Neuronal stem cell (in vitro differentiated cells): ENCODE results near the gene ADD3.

ENCODE experiments used
- DNase-seq: peaks from one replicate; pipeline ENCODE4 v3.0.0-alpha.2; 2013; ENCODE audit warnings: low spot score
- H2AFZ ChIP-seq: one replicate; pipeline ENCODE4 v1.6.1; 2013; ENCODE audit warnings: mild to moderate bottlenecking, low read length, inconsistent platforms
- H2AK5ac ChIP-seq: 2 replicates; pipeline ENCODE4 v1.6.1; 2013; ENCODE audit warnings: low read depth, mild to moderate bottlenecking, inconsistent platforms, low read length, moderate library complexity, mixed read lengths
- H2BK120ac ChIP-seq: 2 replicates; pipeline ENCODE4 v1.6.1; 2013; ENCODE audit warnings: low read depth, mild to moderate bottlenecking, inconsistent platforms, low read length, moderate library complexity, mixed read lengths
- H2BK12ac ChIP-seq: one replicate; pipeline ENCODE4 v1.6.1; 2013; ENCODE audit warnings: low read length, inconsistent platforms
- H2BK15ac ChIP-seq: 2 replicates; pipeline ENCODE4 v1.6.1; 2013; ENCODE audit warnings: mild to moderate bottlenecking, low read length, inconsistent platforms, mixed read lengths
- H2BK5ac ChIP-seq: one replicate; pipeline ENCODE4 v1.6.1; 2013; ENCODE audit warnings: inconsistent platforms, mild to moderate bottlenecking, low read length, moderate library complexity
- H3K14ac ChIP-seq: one replicate; pipeline ENCODE4 v1.6.1; 2013; ENCODE audit warnings: low read length, inconsistent platforms
- H3K18ac ChIP-seq: 2 replicates; pipeline ENCODE4 v1.6.1; 2013; ENCODE audit warnings: low read length, inconsistent platforms
- H3K23ac ChIP-seq: 2 replicates; pipeline ENCODE4 v1.6.1; 2013; ENCODE audit warnings: low read depth, mild to moderate bottlenecking, mixed read lengths, low read length, inconsistent platforms; ENCODE audit not compliant: poor library complexity
- H3K27ac ChIP-seq: replicated peaks from 3 replicates; pipeline ENCODE4 v1.5.1; 2013; ENCODE audit warnings: low read length, inconsistent platforms
- H3K27me3 ChIP-seq, 3 experiments: 2 replicates each; pipeline ENCODE4 v1.6.1; 2013; ENCODE audit warnings: low read length in 3 of 3, mild to moderate bottlenecking in 2 of 3, inconsistent platforms in 1 of 3, low read depth in 1 of 3, mixed read lengths in 1 of 3, moderate library complexity in 1 of 3; ENCODE audit not compliant: control insufficient read depth in 3 of 3, insufficient read depth in 3 of 3
- H3K36me3 ChIP-seq, 2 donors: replicated peaks in 1 of 2; 2 replicates each; pipeline ENCODE4 v1.6.1; 2013; ENCODE audit warnings: low read length in 2 of 2; ENCODE audit not compliant: control insufficient read depth in 2 of 2, insufficient read depth in 2 of 2
- H3K4ac ChIP-seq: 2 replicates; pipeline ENCODE4 v1.6.1; 2013; ENCODE audit warnings: inconsistent platforms, mild to moderate bottlenecking, low read length, moderate library complexity
- H3K4me1 ChIP-seq, 2 donors: 1 replicate in 1 of 2; 2 replicates in 1 of 2; pipeline ENCODE4 v1.6.1; 2013; ENCODE audit warnings: low read length in 2 of 2, low read depth in 1 of 2; ENCODE audit not compliant: control insufficient read depth in 2 of 2, insufficient read depth in 1 of 2
- H3K4me2 ChIP-seq: one replicate; pipeline ENCODE4 v1.6.1; 2013; ENCODE audit warnings: mild to moderate bottlenecking, low read length, inconsistent platforms; ENCODE audit not compliant: insufficient read depth, poor library complexity, severe bottlenecking
- H3K4me3 ChIP-seq, 2 donors: 2 replicates each; pipeline ENCODE4 v1.5.1; 2013; ENCODE audit warnings: low read length in 2 of 2, mild to moderate bottlenecking in 2 of 2, inconsistent platforms in 1 of 2, moderate library complexity in 1 of 2
- H3K79me1 ChIP-seq: one replicate; pipeline ENCODE4 v1.6.1; 2013; ENCODE audit warnings: low read depth, mild to moderate bottlenecking, inconsistent platforms, low read length, moderate library complexity
- H3K9ac ChIP-seq: one replicate; pipeline ENCODE4 v1.6.1; 2013; ENCODE audit warnings: mild to moderate bottlenecking, low read depth, low read length, inconsistent platforms; ENCODE audit not compliant: poor library complexity
- H3K9me3 ChIP-seq, 2 donors: replicated peaks in 1 of 2; 2 replicates each; pipeline versions ENCODE3 to v1.6.1; 2013; ENCODE audit warnings: low read length in 2 of 2, mild to moderate bottlenecking in 2 of 2, inconsistent platforms in 1 of 2, low read depth in 1 of 2, mixed read lengths in 1 of 2, moderate library complexity in 1 of 2; ENCODE audit not compliant: control insufficient read depth in 2 of 2, insufficient read depth in 1 of 2
- H4K8ac ChIP-seq: one replicate; pipeline ENCODE4 v1.6.1; 2013; ENCODE audit warnings: low read depth, mild to moderate bottlenecking, inconsistent platforms, low read length, moderate library complexity
- H4K91ac ChIP-seq: one replicate; pipeline ENCODE4 v1.6.1; 2013; ENCODE audit warnings: low read length, low read depth, mild to moderate bottlenecking, inconsistent platforms; ENCODE audit not compliant: poor library complexity
- WGBS, 2 donors: extraction: QIAGEN DNeasy Blood & Tissue Kit; methylation state at CpG; one replicate each; pipeline ENCODE4 v1.1.7; 2013; ENCODE audit warnings: missing lambda C conversion rate in 2 of 2, mixed read lengths in 1 of 2; ENCODE audit not compliant: insufficient read length in 2 of 2, insufficient replicate concordance in 1 of 2; ENCODE audit errors: extremely low coverage in 2 of 2; 5-methylcytosine and 5-hydroxymethylcytosine counted together

ADD3 gene

DNA sequence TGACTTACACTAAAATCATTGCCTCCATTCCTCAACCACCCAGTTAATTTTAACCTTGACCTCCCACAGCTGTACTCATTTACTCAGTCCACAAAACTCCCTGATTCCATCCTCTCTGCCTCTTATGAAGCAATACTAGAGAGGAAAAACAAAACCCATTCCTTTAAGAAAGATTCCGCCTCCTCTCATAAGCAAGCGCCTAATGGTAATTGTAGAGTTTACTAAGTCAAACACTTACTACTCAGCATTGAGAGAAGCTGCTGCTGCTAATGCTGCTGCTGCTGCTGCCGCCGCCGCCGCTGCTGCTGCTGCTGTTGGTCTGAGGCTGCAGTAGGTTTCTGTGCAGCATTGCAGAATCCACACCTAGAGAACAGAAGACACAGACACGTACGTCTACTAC is 2.1 kb upstream of the ADD3 start:
- Histone ChIP-seq H2BK15ac (no peak overlapping the region), H2BK5ac (no peak overlapping the region), H3K4me2 (peak overlapping the region; percentile 36), H4K8ac (no peak overlapping the region), H3K27me3 (peaks cover 0 to 4% (median 0%) of the 10 kb centered on the region in 3 experiments), H3K36me3 (no peaks in the 10 kb centered on the region), H3K4ac (no peak overlapping the region), H2BK120ac (no peak overlapping the region), H3K4me3 (peak overlapping the region in 1 of 2 donors; percentile 71), H3K4me1 (peaks cover 15 to 21% of the 10 kb centered on the region in 2 donors), H3K18ac (no peak overlapping the region), H3K79me1 (no peaks in the 10 kb centered on the region), H2BK12ac (no peak overlapping the region), H3K9me3 (no peaks in the 10 kb centered on the region), H3K27ac (no peak overlapping the region), H3K14ac (no peak overlapping the region), H2AFZ (peak overlapping the region; percentile 98), H4K91ac (no peak overlapping the region), H2AK5ac (no peak overlapping the region), H3K23ac (no peak overlapping the region), H3K9ac (no peak overlapping the region)
- DNase-seq = no peak
- no CpG with 5 or more reads among the region's 8 CpGs for whole genome bisulfite sequencing, 2 donors

DNA sequence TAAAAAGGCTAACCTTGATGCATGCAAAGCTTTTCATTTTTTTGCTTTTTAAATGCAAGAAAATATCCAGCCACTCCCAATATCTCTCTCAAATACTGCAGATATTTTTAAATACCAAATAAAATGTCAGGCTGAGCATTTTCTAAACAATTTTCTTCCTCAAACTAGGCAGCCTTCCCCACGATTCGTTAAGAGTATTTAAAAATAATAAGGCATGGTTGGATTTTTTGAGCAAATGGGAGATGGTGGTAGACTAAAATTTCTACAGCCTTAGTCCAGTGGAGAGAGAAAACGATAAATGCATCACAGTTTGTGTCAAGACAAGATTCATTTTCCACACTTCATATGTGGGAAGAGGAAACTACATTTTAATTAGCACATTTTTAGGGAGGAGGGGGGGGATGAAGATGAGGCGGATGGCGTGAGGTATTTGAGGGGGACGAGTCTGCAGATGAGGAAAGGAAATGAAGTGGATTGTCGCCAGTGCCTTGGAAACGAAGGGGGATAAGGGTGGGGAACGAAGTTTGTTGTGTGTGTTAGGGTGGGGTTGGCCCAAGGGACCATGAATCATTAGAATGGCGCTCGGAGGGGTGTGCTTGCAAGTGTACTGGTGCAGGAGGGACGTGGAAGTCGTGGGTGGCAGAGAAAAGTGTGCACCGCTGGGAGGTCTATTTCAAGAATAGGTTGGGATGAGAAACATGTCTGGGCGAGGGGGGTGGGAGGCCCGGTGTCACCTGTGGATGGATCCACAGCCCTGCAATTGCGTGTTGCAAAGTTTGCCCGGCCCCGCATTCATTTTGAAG is 1.2 kb upstream of the ADD3 start:
- Histone ChIP-seq H4K91ac (no peak overlapping the region), H2BK12ac (peak overlapping the region; percentile 7), H3K4me1 (peaks cover 15 to 22% of the 10 kb centered on the region in 2 donors), H3K27me3 (peaks cover 0 to 4% (median 0%) of the 10 kb centered on the region in 3 experiments), H4K8ac (no peak overlapping the region), H3K18ac (peak overlapping the region; percentile 99), H3K9ac (peak overlapping the region; percentile 77), H3K4me3 (peak overlapping the region; percentile 71 to 78), H3K27ac (peak overlapping the region; percentile 93), H2BK120ac (peak overlapping the region; percentile 57), H3K23ac (no peak overlapping the region), H2AK5ac (peak overlapping the region; percentile 6), H2BK5ac (no peak overlapping the region), H2BK15ac (peak overlapping the region; percentile 55), H3K4me2 (peak overlapping the region; percentile 80), H3K4ac (no peak overlapping the region), H3K79me1 (no peaks in the 10 kb centered on the region), H2AFZ (peak overlapping the region; percentile 98), H3K36me3 (no peaks in the 10 kb centered on the region), H3K9me3 (no peaks in the 10 kb centered on the region), H3K14ac (no peak overlapping the region)
- WGBS, 2 donors = 100% methylated on average over 2 of the region's 19 CpGs; no CpG with 5 or more reads in 1 of the 2 donors
- DNase-seq = peak; percentile 31

DNA sequence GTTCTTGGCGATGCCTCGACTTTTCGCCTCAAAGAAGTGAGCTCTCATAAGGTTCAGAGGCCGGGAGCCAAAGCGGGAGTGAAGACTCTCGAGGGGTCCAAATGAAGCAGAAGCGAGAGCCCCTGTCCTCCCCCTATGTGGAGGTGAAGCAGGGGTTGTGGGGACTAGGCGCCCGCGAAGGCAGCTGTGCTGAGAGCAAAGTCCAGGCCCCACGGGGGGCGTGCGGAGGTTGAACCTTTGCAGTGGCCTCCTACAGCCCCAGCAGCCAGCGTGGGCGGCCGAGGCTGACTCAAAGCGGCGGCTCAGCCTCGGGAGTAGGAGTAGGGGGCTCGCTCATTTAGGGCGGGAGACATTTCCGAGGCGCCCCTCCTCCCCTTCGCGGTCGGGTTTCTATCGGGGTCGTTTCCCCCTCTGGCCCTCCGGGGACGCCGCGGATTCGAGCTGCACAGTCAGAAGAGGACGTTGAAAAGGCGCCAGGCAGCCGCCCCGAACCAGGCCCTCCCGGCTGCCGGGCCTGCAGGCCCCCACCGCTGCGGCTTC is 553 bp upstream of the ADD3 start:
- no CpG with 5 or more reads among the region's 41 CpGs for WGBS, 2 donors
- no peak for DNase-seq
- H3K4me3 ChIP-seq = peak overlapping the region; percentile 71 to 78
- peak overlapping the region; percentile 99 for H3K18ac ChIP-seq
- no peaks in the 10 kb centered on the region for H3K36me3 ChIP-seq
- H3K4me2 ChIP-seq = peak overlapping the region; percentile 80
- no peaks in the 10 kb centered on the region for H3K9me3 ChIP-seq
- peak overlapping the region; percentile 98 for H2AFZ ChIP-seq
- H3K79me1 ChIP-seq = no peaks in the 10 kb centered on the region
- peak overlapping the region; percentile 7 for H2BK12ac ChIP-seq
- peak overlapping the region; percentile 93 for H3K27ac ChIP-seq
- no peak overlapping the region for H2BK5ac ChIP-seq
- H4K91ac ChIP-seq = peak overlapping the region; percentile 92
- H3K4ac ChIP-seq = no peak overlapping the region
- no peak overlapping the region for H3K23ac ChIP-seq
- peak overlapping the region; percentile 55 for H2BK15ac ChIP-seq
- peak overlapping the region; percentile 6 for H2AK5ac ChIP-seq
- H3K27me3 ChIP-seq = peaks cover 0 to 4% (median 0%) of the 10 kb centered on the region in 3 experiments
- H3K4me1 ChIP-seq = peaks cover 15 to 29% of the 10 kb centered on the region in 2 donors
- peak overlapping the region; percentile 25 for H3K14ac ChIP-seq
- H3K9ac ChIP-seq = peak overlapping the region; percentile 77
- H4K8ac ChIP-seq = peak overlapping the region; percentile 65
- peak overlapping the region; percentile 57 for H2BK120ac ChIP-seq
